ENCODE results near the gene RALGPS1.

GRCh38 chr9:127061411-127061810 is 146.8 kb downstream of the RALGPS1 start:
- no peak for TF ChIP-seq CTCF (IDR thresholded peaks at IDR 0.05)
- no peak for TF ChIP-seq EZH2 (IDR thresholded peaks at IDR 0.05; ENCODE audit: borderline replicate concordance, insufficient read depth, low read depth, low read length, poor library complexity, severe bottlenecking)

Measured in B cell (primary cell).